H1 (cell line): Measurements from ENCODE around the gene PRDX3. TPM values are rescaled to one million over a fixed set of nuclear protein-coding genes. Genes with fewer than 3 reads are reported as not detected.

ENCODE experiments used
- CTCF ChIA-PET: fragments of 300-600 bp; sonication (Branson Sonifier 250); formaldehyde crosslinking; loops from one replicate; lab custom pipeline; 2021; ENCODE audit not compliant: partially characterized antibody; lab: Charles Lee
- POLR2A ChIA-PET: fragments of 300-600 bp; sonication (Branson Sonifier 250); formaldehyde crosslinking; loops from one replicate; lab custom pipeline; 2021; ENCODE audit warnings: inconsistent platforms; ENCODE audit not compliant: partially characterized antibody; lab: Charles Lee
- DNase-seq, 2 experiments: peaks; one replicate each; pipeline versions ENCODE4 v3.0.0 to v3.0.0-alpha.2; 2010 to 2022; ENCODE audit warnings: low spot score in 2 of 2, low read depth in 1 of 2, mixed read lengths in 1 of 2
- FAIRE-seq: peaks from 2 replicates; lab custom pipeline; 2011; peaks lifted over from hg19 to GRCh38; lab: Jason Lieb, UNC
- H2AFZ ChIP-seq: 2 replicates; pipeline ENCODE4 v1.8.1; 2012; ENCODE audit warnings: low read length, inconsistent platforms
- H2AK5ac ChIP-seq: 2 replicates; pipeline ENCODE4 v1.6.1; 2013; ENCODE audit warnings: low read depth, low read length
- H2BK120ac ChIP-seq: replicated peaks from 2 replicates; pipeline ENCODE3; 2013; ENCODE audit warnings: low read depth, low read length, inconsistent platforms
- H2BK12ac ChIP-seq: 2 replicates; pipeline ENCODE4 v1.6.1; 2013; ENCODE audit warnings: low read depth, low read length
- H2BK15ac ChIP-seq: 2 replicates; pipeline ENCODE4 v1.6.1; 2013; ENCODE audit warnings: low read length
- H2BK20ac ChIP-seq: 2 replicates; pipeline ENCODE4 v1.6.1; 2013; ENCODE audit warnings: low read length
- H2BK5ac ChIP-seq: 2 replicates; pipeline ENCODE4 v1.6.1; 2013; ENCODE audit warnings: low read depth, low read length
- H3K14ac ChIP-seq: 2 replicates; pipeline ENCODE4 v1.6.1; 2013; ENCODE audit warnings: inconsistent platforms; ENCODE audit not compliant: insufficient read length
- H3K18ac ChIP-seq: 2 replicates; pipeline ENCODE4 v1.6.1; 2013; ENCODE audit warnings: low read length; ENCODE audit errors: extremely low read depth
- H3K23ac ChIP-seq: 2 replicates; pipeline ENCODE4 v1.6.1; 2013; ENCODE audit warnings: inconsistent platforms; ENCODE audit not compliant: insufficient read length
- H3K23me2 ChIP-seq: 2 replicates; pipeline ENCODE4 v1.6.1; 2013; ENCODE audit warnings: low read depth, low read length
- H3K27ac ChIP-seq: 2 replicates; pipeline ENCODE4 v1.6.1; 2011; ENCODE audit warnings: low read depth, low read length, inconsistent platforms
- H3K27me3 ChIP-seq, 4 experiments: replicated peaks in 1 of 4; 1 replicate in 1 of 4; 2 replicates in 3 of 4; pipeline versions ENCODE4 v1.6.1 to v1.8.1; 2011 to 2013; ENCODE audit warnings: low read length in 3 of 4, mild to moderate bottlenecking in 3 of 4, inconsistent platforms in 2 of 4, mixed read lengths in 2 of 4, moderate library complexity in 1 of 4; ENCODE audit not compliant: control insufficient read depth in 3 of 4, insufficient read depth in 3 of 4; ENCODE audit errors: extremely low read depth in 1 of 4
- H3K36me3 ChIP-seq, 4 experiments: 2 replicates each; pipeline versions ENCODE4 v1.6.1 to v1.8.1; 2011 to 2013; ENCODE audit warnings: mild to moderate bottlenecking in 4 of 4, low read length in 3 of 4, moderate library complexity in 2 of 4, control low read depth in 1 of 4, inconsistent platforms in 1 of 4; ENCODE audit not compliant: insufficient read depth in 4 of 4, control insufficient read depth in 2 of 4
- H3K4ac ChIP-seq: replicated peaks from 2 replicates; pipeline ENCODE3; 2013; ENCODE audit warnings: low read length, low read depth, mixed read lengths, inconsistent platforms; ENCODE audit not compliant: insufficient read length
- H3K4me1 ChIP-seq, 4 experiments: replicated peaks in 1 of 4; 1 replicate in 1 of 4; 2 replicates in 3 of 4; pipeline versions ENCODE4 v1.6.1 to v1.8.1; 2011 to 2013; ENCODE audit warnings: low read length in 3 of 4, inconsistent platforms in 2 of 4, mixed read lengths in 1 of 4; ENCODE audit not compliant: insufficient read depth in 4 of 4, control insufficient read depth in 3 of 4
- H3K4me2 ChIP-seq, 2 experiments: 2 replicates each; pipeline versions ENCODE4 v1.6.1 to v1.8.1; 2011 to 2013; ENCODE audit warnings: low read depth in 2 of 2, low read length in 2 of 2, control low read depth in 1 of 2, inconsistent platforms in 1 of 2, mild to moderate bottlenecking in 1 of 2; ENCODE audit not compliant: insufficient read depth in 1 of 2
- H3K4me3 ChIP-seq, 4 experiments: fragments of 200-600, 300-600 bp in 1 of 4; sonication (generic), shearing (Covaris generic), sonication (Bioruptor Twin) in 1 of 4; 2 replicates each; pipeline versions ENCODE4 v1.5.1 to v1.8.1; 2011 to 2016; ENCODE audit warnings: low read length in 4 of 4, low read depth in 3 of 4, control low read depth in 2 of 4, inconsistent platforms in 2 of 4, mild to moderate bottlenecking in 2 of 4, mixed read lengths in 1 of 4, moderate library complexity in 1 of 4; ENCODE audit not compliant: insufficient read depth in 2 of 4; ENCODE audit errors: extremely low read depth in 1 of 4
- H3K56ac ChIP-seq: replicated peaks from 2 replicates; pipeline ENCODE3; 2013; ENCODE audit warnings: low read depth, mild to moderate bottlenecking, mixed read lengths, low read length, inconsistent platforms; ENCODE audit not compliant: insufficient read length
- H3K79me1 ChIP-seq: 2 replicates; pipeline ENCODE4 v1.6.1; 2013; ENCODE audit warnings: low read depth, low read length, control low read depth
- H3K79me2 ChIP-seq, 2 experiments: 2 replicates each; pipeline versions ENCODE4 v1.6.1 to v1.8.1; 2012 to 2013; ENCODE audit warnings: low read length in 2 of 2, mild to moderate bottlenecking in 2 of 2, inconsistent platforms in 1 of 2; ENCODE audit not compliant: insufficient read depth in 2 of 2, control insufficient read depth in 1 of 2
- H3K9ac ChIP-seq, 4 experiments: replicated peaks in 1 of 4; 1 replicate in 1 of 4; 2 replicates in 3 of 4; pipeline versions ENCODE4 v1.6.1 to v1.8.1; 2011 to 2013; ENCODE audit warnings: low read depth in 3 of 4, low read length in 3 of 4, control low read depth in 2 of 4, mild to moderate bottlenecking in 2 of 4, moderate library complexity in 2 of 4, inconsistent platforms in 1 of 4; ENCODE audit errors: extremely low read depth in 1 of 4
- H3K9me3 ChIP-seq, 2 experiments: 2 replicates each; pipeline versions ENCODE4 v1.6.1 to v1.8.1; 2012 to 2013; ENCODE audit warnings: mild to moderate bottlenecking in 2 of 2, moderate library complexity in 2 of 2, control low read depth in 1 of 2, inconsistent platforms in 1 of 2, low read depth in 1 of 2, low read length in 1 of 2, mixed read lengths in 1 of 2; ENCODE audit not compliant: insufficient read depth in 2 of 2
- H4K20me1 ChIP-seq, 2 experiments: replicated peaks in 1 of 2; 2 replicates each; pipeline versions ENCODE3 to v1.8.1; 2011 to 2013; ENCODE audit warnings: inconsistent platforms in 2 of 2, low read length in 2 of 2, mild to moderate bottlenecking in 1 of 2; ENCODE audit not compliant: insufficient read depth in 2 of 2, control insufficient read depth in 1 of 2
- H4K5ac ChIP-seq: 2 replicates; pipeline ENCODE4 v1.6.1; 2013; ENCODE audit warnings: low read length, low read depth, mixed read lengths, inconsistent platforms; ENCODE audit not compliant: insufficient read length
- H4K8ac ChIP-seq: 2 replicates; pipeline ENCODE4 v1.8.0; 2013; ENCODE audit warnings: mild to moderate bottlenecking, moderate library complexity, low read length, inconsistent platforms; ENCODE audit not compliant: insufficient read depth; ENCODE audit errors: extremely low read depth
- H4K91ac ChIP-seq: replicated peaks from 2 replicates; pipeline ENCODE3; 2013; ENCODE audit warnings: low read length, mixed read lengths, inconsistent platforms; ENCODE audit not compliant: insufficient read length
- ATF2 ChIP-seq: IDR thresholded peaks from 2 replicates; pipeline ENCODE4 v1.6.1; 2012; ENCODE audit warnings: low read length, inconsistent platforms
- CBX8 ChIP-seq: fragments of 300-800, 300-1000 bp; sonication (generic); IDR thresholded peaks from 2 replicates; pipeline ENCODE4 v1.7.1; 2016; ENCODE audit warnings: low read depth, low read length, borderline replicate concordance
- CHD2 ChIP-seq: IDR thresholded peaks from 2 replicates; pipeline ENCODE4 v1.6.1; 2012; ENCODE audit warnings: low read length, improper control_type of control experiment
- EGR1 ChIP-seq: IDR thresholded peaks from 2 replicates; pipeline ENCODE4 v1.6.1; 2011; ENCODE audit warnings: low read depth, low read length, borderline replicate concordance
- POU5F1 ChIP-seq: IDR thresholded peaks from 2 replicates; pipeline ENCODE4 v1.6.1; 2011; ENCODE audit warnings: low read depth, mild to moderate bottlenecking, low read length, moderate library complexity
- RBBP5 ChIP-seq: IDR thresholded peaks from 2 replicates; pipeline ENCODE4 v1.7.1; 2012; ENCODE audit warnings: low read depth, mild to moderate bottlenecking, inconsistent platforms, low read length, moderate library complexity, borderline replicate concordance
- RXRA ChIP-seq: IDR thresholded peaks from 2 replicates; pipeline ENCODE4 v1.6.1; 2011; ENCODE audit warnings: low read depth, mild to moderate bottlenecking, low read length, moderate library complexity; ENCODE audit not compliant: insufficient read depth
- SP2 ChIP-seq: IDR thresholded peaks from 2 replicates; pipeline ENCODE4 v1.6.1; 2012; ENCODE audit warnings: mild to moderate bottlenecking, low read length, inconsistent platforms
- SP4 ChIP-seq: IDR thresholded peaks from 2 replicates; pipeline ENCODE4 v1.6.1; 2012; ENCODE audit warnings: low read length, inconsistent platforms
- SRF ChIP-seq: IDR thresholded peaks from 2 replicates; pipeline ENCODE4 v1.6.1; 2011; ENCODE audit warnings: mild to moderate bottlenecking, low read depth, low read length, moderate library complexity
- WGBS, 2 experiments: shearing (Covaris generic) in 1 of 2; methylation state at CpG; one replicate each; pipeline versions ENCODE4 v1.1.6 to v1.1.7; 2013 to 2015; ENCODE audit warnings: low lambda C conversion rate in 2 of 2, mixed read lengths in 2 of 2, inconsistent platforms in 1 of 2, low coverage in 1 of 2, missing lambda C conversion rate in 1 of 2; ENCODE audit not compliant: insufficient replicate concordance in 2 of 2, insufficient coverage in 1 of 2, insufficient read length in 1 of 2; ENCODE audit errors: extremely low coverage in 1 of 2, missing lambda C conversion rate in 1 of 2; 5-methylcytosine and 5-hydroxymethylcytosine counted together
- polyA plus RNA-seq, 7 experiments: library from polyadenylated mRNA; depleted of rRNA in 3 of 7; stranded (reverse) in 5 of 7; unstranded in 2 of 7; fragments of >200 nt in 5 of 7; fragments of 200-250 nt in 2 of 7; gene quantifications; 1 replicate in 5 of 7; 2 replicates in 1 of 7; 4 replicates in 1 of 7; pipeline versions ENCODE4 v1.2.1 to v1.2.3, GENCODE V29; 2011 to 2013; ENCODE audit warnings: missing spikeins in 2 of 7, mixed read lengths in 2 of 7
- total RNA-seq: library from RNA; stranded (reverse); fragmentation: NEBNext Ultra II Directional; extraction: Animal tissue kit (Norgen Biotek cat#: 25700); gene quantifications from 2 replicates; pipeline ENCODE4 v1.2.1, GENCODE V29; 2021
- TF ChIP-seq, protein P1 (sequence below): IDR thresholded peaks from 2 replicates; pipeline ENCODE4 v1.6.1; 2012; ENCODE audit warnings: inconsistent platforms

PRDX3 gene
- total and polyA plus RNA-seq, 2 of the 8 experiments (the other 6 are each of a cell fraction or from before 2014, with no cell fraction given) = 201 to 208 TPM

- 47% methylated on average over 9 of the region's 9 CpGs; no CpG with 5 or more reads in 1 of the 2 experiments for WGBS, 2 experiments
- FAIRE-seq (no peak), DNase-seq (no peak)
- H2BK5ac ChIP-seq = no peak overlapping the region
- H3K27me3 ChIP-seq = peaks cover 5 to 17% (median 14%) of the 10 kb centered on the region in 4 experiments
- peaks cover 7% of the 10 kb centered on the region for H3K23me2 ChIP-seq
- no peak overlapping the region; a peak in 1 of 8 replicates for H3K4me3 ChIP-seq
- no peaks in the 10 kb centered on the region for H3K79me2 ChIP-seq
- no peak overlapping the region for H2BK12ac ChIP-seq
- H2BK120ac ChIP-seq = no peak overlapping the region
- no peaks in the 10 kb centered on the region for H3K9me3 ChIP-seq
- no peak overlapping the region for H3K14ac ChIP-seq
- no peak overlapping the region for H4K8ac ChIP-seq
- H2AFZ ChIP-seq = no peak overlapping the region
- H4K20me1 ChIP-seq = peaks cover 0 to 5% of the 10 kb centered on the region in 2 experiments
- H3K23ac ChIP-seq = no peak overlapping the region
- H3K18ac ChIP-seq = no peak overlapping the region
- H3K36me3 ChIP-seq = no peaks in the 10 kb centered on the region
- ChIA-PET CTCF (interaction anchor here (0.6 to 4.5 kb wide), 44 partner anchors 8 to 309 kb away, joined by 3 to 25 read pairs (median 4); no protein-coding TSS in a partner anchor), POLR2A (interaction anchor here (0.7 to 1.1 kb wide), 2 partner anchors 45 to 77 kb away, joined by 3 read pairs; no protein-coding TSS in a partner anchor)
- no peak overlapping the region for H4K5ac ChIP-seq
- no peak overlapping the region for H2AK5ac ChIP-seq
- no peak overlapping the region for H4K91ac ChIP-seq
- H3K4me1 ChIP-seq = peaks cover 3 to 8% (median 6%) of the 10 kb centered on the region in 4 experiments
- no peaks in the 10 kb centered on the region for H3K79me1 ChIP-seq
- no peak overlapping the region for H3K4ac ChIP-seq
- no peak overlapping the region for H2BK20ac ChIP-seq
- no peak overlapping the region for H3K27ac ChIP-seq
- no peak overlapping the region for H3K56ac ChIP-seq
- H2BK15ac ChIP-seq = no peak overlapping the region
- no peak overlapping the region; a peak in 1 of 4 replicates for H3K4me2 ChIP-seq
- no peak overlapping the region for H3K9ac ChIP-seq
- no peak for TF ChIP-seq RXRA
- no peak for TF ChIP-seq EGR1
- TF ChIP-seq CBX8 = no peak
- TF ChIP-seq SP2 = no peak
- TF ChIP-seq, protein P1, sequence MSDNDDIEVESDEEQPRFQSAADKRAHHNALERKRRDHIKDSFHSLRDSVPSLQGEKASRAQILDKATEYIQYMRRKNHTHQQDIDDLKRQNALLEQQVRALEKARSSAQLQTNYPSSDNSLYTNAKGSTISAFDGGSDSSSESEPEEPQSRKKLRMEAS = no peak
- TF ChIP-seq CHD2 = no peak
- TF ChIP-seq ATF2 = no peak
- TF ChIP-seq SP4 = no peak
- no peak for TF ChIP-seq RBBP5
- TF ChIP-seq POU5F1 = no peak
- no peak for TF ChIP-seq SRF
Observed at GRCh38 chr10:119209736-119210355, 31.2 kb upstream of the PRDX3 start.
